ENCODE measurements around the gene AGBL1.
"Not testable (repeated sequence)": the region's sequence is repeated elsewhere in the genome, so short reads cannot be mapped to it uniquely, and the experiment has no call there.

AGBL1 gene

GRCh38 chr15:86445579-86446252 lies 366.0 kb downstream of the AGBL1 start:
- no peak overlapping the region for H3K27ac ChIP-seq (replicated peaks)
- no peak for TF ChIP-seq SPI1 (IDR thresholded peaks at IDR 0.05; ENCODE audit: borderline replicate concordance, low read depth)
- TF ChIP-seq POLR2AphosphoS5 (IDR thresholded peaks at IDR 0.05; ENCODE audit: low read depth) = no peak

GRCh38 chr15:86446253-86446640 lies 366.6 kb downstream of the AGBL1 start:
- Histone ChIP-seq H3K27ac (replicated peaks) (no peak overlapping the region), H3K4me3 (replicated peaks; ENCODE audit: insufficient read depth, low read length) (no peak overlapping the region), H3K27me3 (ENCODE audit: insufficient read depth, poor library complexity, severe bottlenecking) (no peaks in the 10 kb centered on the region)
- DNase-seq (ENCODE audit: low read depth in 1 of 2, low spot score in 1 of 2) = no peak
- no peak for TF ChIP-seq POLR2AphosphoS5 (IDR thresholded peaks at IDR 0.05; ENCODE audit: low read depth)
- TF ChIP-seq REST (IDR thresholded peaks at IDR 0.05; ENCODE audit: insufficient replicate concordance, low read depth) = no peak
- TF ChIP-seq CTCF (IDR thresholded peaks at IDR 0.05; ENCODE audit: insufficient read depth, low read length) = no peak
- TF ChIP-seq SPI1 (IDR thresholded peaks at IDR 0.05; ENCODE audit: borderline replicate concordance, low read depth) = no peak
- no peak for TF ChIP-seq GABPA (IDR thresholded peaks at IDR 0.05; ENCODE audit: low read depth)

More at GRCh38 chr15:86445579-86446252, 366.0 kb downstream of the AGBL1 start:
- H3K27me3 ChIP-seq (ENCODE audit: insufficient read depth, poor library complexity, severe bottlenecking) = no peaks in the 10 kb centered on the region
- no peak for DNase-seq (ENCODE audit: low read depth in 1 of 2, low spot score in 1 of 2)
- no peak overlapping the region for H3K4me3 ChIP-seq (replicated peaks; ENCODE audit: insufficient read depth, low read length)

GRCh38 chr15:86465470-86466039 lies 385.9 kb downstream of the AGBL1 start:
- H3K27ac ChIP-seq (replicated peaks); H3K27me3 ChIP-seq (ENCODE audit: insufficient read depth, poor library complexity, severe bottlenecking); DNase-seq (ENCODE audit: low read depth in 1 of 2, low spot score in 1 of 2); H3K4me3 ChIP-seq (replicated peaks; ENCODE audit: insufficient read depth, low read length): not testable (repeated sequence)

- Histone ChIP-seq H3K4me3 (replicated peaks; ENCODE audit: insufficient read depth, low read length) (no peak overlapping the region), H3K27ac (replicated peaks) (no peak overlapping the region), H3K27me3 (ENCODE audit: insufficient read depth, poor library complexity, severe bottlenecking) (no peaks in the 10 kb centered on the region)
- DNase-seq (ENCODE audit: low read depth in 1 of 2, low spot score in 1 of 2) = no peak
- TF ChIP-seq REST (IDR thresholded peaks at IDR 0.05; ENCODE audit: insufficient replicate concordance, low read depth) = no peak
- no peak for TF ChIP-seq SPI1 (IDR thresholded peaks at IDR 0.05; ENCODE audit: borderline replicate concordance, low read depth)
- TF ChIP-seq CTCF (IDR thresholded peaks at IDR 0.05; ENCODE audit: insufficient read depth, low read length) = no peak
- no peak for TF ChIP-seq GABPA (IDR thresholded peaks at IDR 0.05; ENCODE audit: low read depth)
- TF ChIP-seq POLR2AphosphoS5 (IDR thresholded peaks at IDR 0.05; ENCODE audit: low read depth) = no peak
Observed at GRCh38 chr15:86481720-86482119, 402.0 kb downstream of the AGBL1 start.

- Histone ChIP-seq H3K27ac (replicated peaks) (no peak overlapping the region), H3K27me3 (ENCODE audit: insufficient read depth, poor library complexity, severe bottlenecking) (no peaks in the 10 kb centered on the region), H3K4me3 (replicated peaks; ENCODE audit: insufficient read depth, low read length) (no peak overlapping the region)
- DNase-seq (ENCODE audit: low read depth in 1 of 2, low spot score in 1 of 2) = no peak
- TF ChIP-seq CTCF (IDR thresholded peaks at IDR 0.05; ENCODE audit: insufficient read depth, low read length) (no peak), GABPA (IDR thresholded peaks at IDR 0.05; ENCODE audit: low read depth) (no peak), REST (IDR thresholded peaks at IDR 0.05; ENCODE audit: insufficient replicate concordance, low read depth) (no peak), POLR2AphosphoS5 (IDR thresholded peaks at IDR 0.05; ENCODE audit: low read depth) (no peak), SPI1 (IDR thresholded peaks at IDR 0.05; ENCODE audit: borderline replicate concordance, low read depth) (no peak)
Observed at GRCh38 chr15:86483936-86484335, 404.3 kb downstream of the AGBL1 start.

Data from HL-60 (cell line).